Hepatocyte (in vitro differentiated cells): ENCODE measurements around the gene GAS5. TPM values are rescaled to one million over a fixed set of nuclear protein-coding genes. Genes with fewer than 3 reads are reported as not detected.

ENCODE experiments used
- DNase-seq: peaks from one replicate; pipeline ENCODE4 v3.0.0-alpha.2; 2016; ENCODE audit warnings: low spot score
- H2AFZ ChIP-seq: fragments of 200-600 bp; sonication (generic); 2 replicates; pipeline ENCODE4 v1.6.0; 2016; ENCODE audit warnings: antibody characterized with exemption, mild to moderate bottlenecking
- H3K27ac ChIP-seq: fragments of 200-600 bp; sonication (generic); 2 replicates; pipeline ENCODE4 v1.5.1; 2016; ENCODE audit warnings: mild to moderate bottlenecking
- H3K27me3 ChIP-seq: fragments of 200-600 bp; sonication (generic); 2 replicates; pipeline ENCODE4 v1.6.1; 2016
- H3K36me3 ChIP-seq: fragments of 200-600 bp; sonication (generic); replicated peaks from 2 replicates; pipeline ENCODE4 v1.5.1; 2016; ENCODE audit warnings: low read depth; ENCODE audit not compliant: insufficient read depth
- H3K4me1 ChIP-seq: fragments of 200-600 bp; sonication (generic); 2 replicates; pipeline ENCODE4 v1.5.1; 2016; ENCODE audit warnings: mild to moderate bottlenecking, moderate library complexity; ENCODE audit not compliant: insufficient read depth
- H3K4me2 ChIP-seq: fragments of 200-600 bp; sonication (generic); 2 replicates; pipeline ENCODE4 v1.6.0; 2016
- H3K4me3 ChIP-seq: fragments of 200-600 bp; sonication (generic); 2 replicates; pipeline ENCODE4 v1.5.1; 2016; ENCODE audit warnings: mild to moderate bottlenecking
- H3K79me2 ChIP-seq: fragments of 200-600 bp; sonication (generic); 2 replicates; pipeline ENCODE4 v1.6.0; 2017; ENCODE audit warnings: mild to moderate bottlenecking
- H3K9me2 ChIP-seq: fragments of 200-600 bp; sonication (generic); replicated peaks from 2 replicates; pipeline ENCODE4 v1.6.0; 2017; ENCODE audit warnings: mild to moderate bottlenecking; ENCODE audit not compliant: insufficient read depth
- H3K9me3 ChIP-seq: fragments of 200-600 bp; sonication (generic); 2 replicates; pipeline ENCODE4 v1.5.1; 2016; ENCODE audit warnings: low read depth, mild to moderate bottlenecking
- H4K20me1 ChIP-seq: fragments of 200-600 bp; sonication (generic); 2 replicates; pipeline ENCODE4 v1.6.0; 2016; ENCODE audit warnings: mild to moderate bottlenecking; ENCODE audit not compliant: insufficient read depth, poor library complexity, severe bottlenecking
- CTCF ChIP-seq: fragments of 200-600 bp; sonication (generic); IDR thresholded peaks from 2 replicates; pipeline ENCODE4 v1.5.1; 2016; ENCODE audit warnings: antibody characterized with exemption, mild to moderate bottlenecking; ENCODE audit not compliant: poor library complexity
- EZH2 ChIP-seq: fragments of 200-600 bp; sonication (generic); IDR thresholded peaks from 2 replicates; pipeline ENCODE4 v1.6.1; 2016; ENCODE audit warnings: antibody characterized with exemption, mild to moderate bottlenecking, borderline replicate concordance
- EZH2phosphoT487 ChIP-seq: fragments of 200-600 bp; sonication (generic); IDR thresholded peaks from one replicate; pipeline ENCODE4 v1.6.1; 2018; ENCODE audit warnings: antibody characterized with exemption, mild to moderate bottlenecking, low read depth, moderate library complexity; ENCODE audit not compliant: unreplicated experiment, severe bottlenecking
- WGBS: methylation state at CpG from one replicate; pipeline ENCODE4 v1.1.6; 2016; ENCODE audit warnings: low lambda C conversion rate; ENCODE audit errors: missing lambda C conversion rate; 5-methylcytosine and 5-hydroxymethylcytosine counted together
- polyA plus RNA-seq: library from polyadenylated mRNA; unstranded; fragments of >200 nt; fragmentation: Nextera tagmentation; extraction: Ambion mirVana; gene quantifications from 2 replicates; pipeline ENCODE4 v1.2.1, GENCODE V29; 2016
- total RNA-seq: library from RNA; depleted of rRNA; stranded (reverse); fragments of >200 nt; gene quantifications from 2 replicates; pipeline ENCODE4 v1.2.3, GENCODE V29; 2014

Gene GAS5
- total and polyA plus RNA-seq, 2 experiments from 2014 or later: 174 to 495 TPM

- Histone ChIP-seq H2AFZ (peak overlapping the region; percentile 18), H4K20me1 (peaks cover 26% of the 10 kb centered on the region), H3K4me3 (peak overlapping the region; percentile 43), H3K9me3 (no peaks in the 10 kb centered on the region), H3K9me2 (no peaks in the 10 kb centered on the region), H3K27me3 (no peaks in the 10 kb centered on the region), H3K79me2 (peaks cover 33% of the 10 kb centered on the region), H3K4me1 (peaks cover 12% of the 10 kb centered on the region), H3K4me2 (peak overlapping the region; percentile 88), H3K27ac (peak overlapping the region; percentile 80), H3K36me3 (peaks cover 5% of the 10 kb centered on the region)
- TF ChIP-seq EZH2: no peak
- no peak for TF ChIP-seq CTCF
- TF ChIP-seq EZH2phosphoT487: no peak
- DNase-seq: no peak
- 1% methylated on average over 32 of the region's 32 CpGs for WGBS
These were observed 542 bp downstream of the GAS5 start for GRCh38 chr1:173867141-173867752.

- H3K9me3 ChIP-seq: no peaks in the 10 kb centered on the region
- H3K4me1 ChIP-seq: peaks cover 12% of the 10 kb centered on the region
- H2AFZ ChIP-seq: no peak overlapping the region
- H3K9me2 ChIP-seq: no peaks in the 10 kb centered on the region
- 3% methylated on average over 2 of the region's 2 CpGs for WGBS
- no peak for DNase-seq
- H3K36me3 ChIP-seq: peaks cover 5% of the 10 kb centered on the region
- TF ChIP-seq CTCF (no peak), EZH2 (no peak), EZH2phosphoT487 (no peak)
- H3K27ac ChIP-seq: peak overlapping the region; percentile 80
- peaks cover 30% of the 10 kb centered on the region for H3K79me2 ChIP-seq
- peak overlapping the region; percentile 88 for H3K4me2 ChIP-seq
- no peaks in the 10 kb centered on the region for H3K27me3 ChIP-seq
- peak overlapping the region; percentile 43 for H3K4me3 ChIP-seq
- peaks cover 26% of the 10 kb centered on the region for H4K20me1 ChIP-seq
These were observed 1.2 kb downstream of the GAS5 start for GRCh38 chr1:173866413-173867115.

GRCh38 chr1:173865468-173866164 is 2.2 kb downstream of the GAS5 start:
- peaks cover 28% of the 10 kb centered on the region for H3K79me2 ChIP-seq
- H2AFZ ChIP-seq: no peak overlapping the region
- H3K9me2 ChIP-seq: no peaks in the 10 kb centered on the region
- peak overlapping the region; percentile 6 for H3K27ac ChIP-seq
- no peak for DNase-seq
- H3K27me3 ChIP-seq: no peaks in the 10 kb centered on the region
- peaks cover 12% of the 10 kb centered on the region for H3K4me1 ChIP-seq
- H4K20me1 ChIP-seq: peaks cover 26% of the 10 kb centered on the region
- H3K9me3 ChIP-seq: no peaks in the 10 kb centered on the region
- H3K4me2 ChIP-seq: peak overlapping the region; percentile 88
- peaks cover 5% of the 10 kb centered on the region for H3K36me3 ChIP-seq
- TF ChIP-seq CTCF: no peak
- TF ChIP-seq EZH2: no peak
- TF ChIP-seq EZH2phosphoT487: no peak
- peak overlapping the region; percentile 43 for H3K4me3 ChIP-seq
- 37% methylated on average over 4 of the region's 4 CpGs for WGBS
